GM10266 (cell line): ENCODE measurements around the gene NXPE1.

Experiments used
- DNase-seq: peaks from one replicate; pipeline ENCODE4 v3.0.0; 2012; ENCODE audit errors: extremely low spot score
- TF ChIP-seq, protein P1 (sequence below): IDR thresholded peaks from 2 replicates; pipeline ENCODE4 v1.5.1; 2012; ENCODE audit warnings: mild to moderate bottlenecking, low read depth; ENCODE audit not compliant: control insufficient read depth, insufficient read depth; ENCODE audit errors: missing control alignments

NXPE1 gene

DNA sequence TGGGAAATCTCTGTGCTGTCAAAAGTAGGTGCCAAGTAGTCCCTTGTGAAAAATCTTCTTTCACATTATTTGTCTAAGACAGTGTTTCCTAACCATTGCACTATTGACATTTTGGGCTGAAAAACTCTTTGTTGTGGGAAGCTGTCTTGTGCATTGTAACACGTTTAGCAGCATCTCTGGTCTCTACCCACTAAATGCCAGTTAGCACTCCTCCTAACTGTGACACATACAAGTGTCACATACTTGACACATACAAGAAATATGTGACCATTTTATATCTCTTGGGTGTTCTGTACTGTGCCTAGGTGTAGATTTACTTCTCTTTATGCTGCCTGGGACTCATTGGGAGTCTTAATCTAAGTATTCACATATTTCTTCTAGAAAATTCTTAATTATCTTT is 57.8 kb downstream of the NXPE1 start:
- no peak for DNase-seq
- TF ChIP-seq, protein P1, sequence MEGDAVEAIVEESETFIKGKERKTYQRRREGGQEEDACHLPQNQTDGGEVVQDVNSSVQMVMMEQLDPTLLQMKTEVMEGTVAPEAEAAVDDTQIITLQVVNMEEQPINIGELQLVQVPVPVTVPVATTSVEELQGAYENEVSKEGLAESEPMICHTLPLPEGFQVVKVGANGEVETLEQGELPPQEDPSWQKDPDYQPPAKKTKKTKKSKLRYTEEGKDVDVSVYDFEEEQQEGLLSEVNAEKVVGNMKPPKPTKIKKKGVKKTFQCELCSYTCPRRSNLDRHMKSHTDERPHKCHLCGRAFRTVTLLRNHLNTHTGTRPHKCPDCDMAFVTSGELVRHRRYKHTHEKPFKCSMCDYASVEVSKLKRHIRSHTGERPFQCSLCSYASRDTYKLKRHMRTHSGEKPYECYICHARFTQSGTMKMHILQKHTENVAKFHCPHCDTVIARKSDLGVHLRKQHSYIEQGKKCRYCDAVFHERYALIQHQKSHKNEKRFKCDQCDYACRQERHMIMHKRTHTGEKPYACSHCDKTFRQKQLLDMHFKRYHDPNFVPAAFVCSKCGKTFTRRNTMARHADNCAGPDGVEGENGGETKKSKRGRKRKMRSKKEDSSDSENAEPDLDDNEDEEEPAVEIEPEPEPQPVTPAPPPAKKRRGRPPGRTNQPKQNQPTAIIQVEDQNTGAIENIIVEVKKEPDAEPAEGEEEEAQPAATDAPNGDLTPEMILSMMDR: no peak

DNA sequence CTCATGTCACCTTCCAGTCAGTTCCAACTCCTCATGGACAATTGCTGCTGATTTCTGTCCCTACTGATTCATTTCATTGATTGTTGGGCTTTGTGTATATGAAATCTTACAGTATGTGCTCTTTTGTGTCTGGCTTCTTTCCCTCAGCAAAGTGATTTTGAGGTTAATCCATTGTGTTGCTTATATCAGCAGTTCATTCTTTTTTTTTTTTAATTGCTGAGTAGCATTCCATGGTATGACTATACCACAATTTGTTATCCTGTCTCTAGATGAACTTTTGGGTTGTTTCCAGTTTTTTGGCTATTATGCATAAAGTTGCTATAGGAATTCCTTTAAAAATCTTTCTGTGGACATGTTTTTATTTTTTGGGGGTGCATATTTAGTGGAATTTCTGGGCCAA is 59.9 kb downstream of the NXPE1 start:
- TF ChIP-seq, protein P1: no peak
- no peak for DNase-seq

DNA sequence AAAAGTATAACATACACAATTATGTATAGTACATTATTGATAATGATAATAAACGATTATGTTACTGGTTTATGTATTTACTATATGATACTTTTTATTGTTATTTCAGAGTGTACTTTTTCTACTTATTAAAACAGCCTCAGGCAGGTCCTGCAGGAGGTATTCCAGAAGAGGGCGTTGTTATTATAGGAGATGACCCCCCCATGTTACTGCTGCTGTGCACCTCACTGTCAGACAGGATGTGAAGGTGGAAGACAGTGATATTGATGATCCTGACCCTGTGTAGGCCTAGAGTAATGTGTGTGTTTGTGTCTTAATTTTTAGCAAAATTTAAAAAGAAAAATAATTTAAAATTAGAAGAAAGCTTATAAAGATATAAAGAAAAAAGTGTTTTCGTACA is 62.8 kb downstream of the NXPE1 start:
- no peak for DNase-seq
- TF ChIP-seq, protein P1: no peak

DNA sequence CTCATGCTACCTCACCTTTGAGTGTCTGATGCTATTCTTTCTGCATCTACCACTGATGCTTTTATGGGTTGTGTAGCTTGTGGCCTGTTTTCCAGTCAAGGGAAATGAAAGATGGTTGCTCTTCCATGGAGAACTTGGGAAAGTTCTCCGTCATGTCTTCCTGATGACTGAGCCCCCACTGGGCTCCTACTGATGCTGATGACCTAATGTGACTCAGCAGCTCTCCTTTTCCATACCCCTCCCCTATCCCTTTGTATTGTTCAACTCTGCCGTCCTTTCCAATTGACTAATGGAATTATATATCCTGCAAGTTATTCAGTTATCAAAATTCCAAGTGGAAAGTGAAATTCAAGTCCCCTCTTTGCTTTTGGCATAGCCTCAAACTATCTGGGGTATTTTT is 75.8 kb downstream of the NXPE1 start:
- TF ChIP-seq, protein P1: no peak
- no peak for DNase-seq

DNA sequence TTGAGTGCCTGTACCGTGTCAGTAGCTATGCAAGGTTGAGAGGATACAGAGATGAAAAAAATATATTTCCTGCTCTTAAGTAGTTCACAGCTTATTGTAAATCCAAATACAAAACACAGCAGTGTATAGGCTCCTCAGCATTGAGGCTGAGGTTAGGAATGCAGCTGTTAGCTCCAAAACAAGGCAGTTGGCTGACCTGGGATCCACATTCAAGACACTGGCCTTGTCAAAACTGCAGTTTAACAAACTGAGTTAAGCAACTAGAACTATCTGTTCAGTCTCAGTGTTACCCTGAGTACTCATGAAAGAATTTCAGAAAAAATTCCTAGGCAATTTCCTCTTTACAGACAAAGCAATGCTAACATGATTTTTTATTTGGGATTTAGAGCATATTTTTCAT is 77.6 kb downstream of the NXPE1 start:
- TF ChIP-seq, protein P1: no peak
- DNase-seq: no peak

DNA sequence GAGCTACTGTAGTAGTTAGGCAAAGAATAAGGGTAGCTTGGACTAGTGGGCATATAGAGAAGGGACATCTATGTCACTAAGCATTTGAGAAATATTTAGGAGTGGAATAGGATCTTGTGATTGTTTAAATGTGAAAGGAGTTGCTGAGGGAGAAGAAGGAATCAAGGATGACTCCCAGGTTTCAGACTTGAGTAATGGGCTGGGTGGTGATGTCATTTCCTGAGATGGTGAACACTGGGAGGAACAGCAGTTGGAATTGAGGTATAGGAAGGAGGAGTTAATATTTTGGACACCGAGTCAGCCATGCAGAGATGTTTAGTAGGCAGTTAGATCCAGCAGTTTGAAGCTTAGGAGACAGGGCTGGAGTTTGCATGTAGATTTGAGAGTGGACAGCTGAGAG is 80.3 kb downstream of the NXPE1 start:
- TF ChIP-seq, protein P1: no peak

DNA sequence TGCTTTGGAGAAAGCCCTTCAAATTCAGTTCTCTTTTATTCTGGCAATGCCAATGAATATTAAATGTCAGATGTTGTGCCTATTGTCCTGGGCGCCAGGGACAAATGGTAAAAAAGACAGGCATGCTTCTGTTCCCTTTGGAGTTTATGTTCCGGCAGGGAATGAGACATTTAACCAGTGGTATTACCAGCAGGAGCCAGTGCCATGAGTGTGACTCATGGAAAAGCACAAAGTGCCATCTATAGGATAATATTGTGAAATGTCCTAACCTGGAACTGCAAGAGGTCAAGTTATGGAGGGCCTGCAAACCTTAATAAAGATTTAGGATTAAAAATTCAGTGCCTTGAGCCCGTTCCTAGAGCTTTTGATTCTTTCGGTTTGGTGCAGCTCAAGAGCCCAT is 80.9 kb downstream of the NXPE1 start:
- TF ChIP-seq, protein P1: no peak
- DNase-seq: no peak

More for the DNA sequence above, 80.3 kb downstream of the NXPE1 start:
- no peak for DNase-seq
